Small intestine (tissue), 7 donors: ENCODE data around the gene PPP1R26. TPM values are rescaled to one million over a fixed set of nuclear protein-coding genes. Genes with fewer than 3 reads are reported as not detected.
"Not testable (repeated sequence)": the region's sequence is repeated elsewhere in the genome, so short reads cannot be mapped to it uniquely, and the experiment has no call there.

Experiments
- DNase-seq, 2 donors: peaks; one replicate each; pipeline versions ENCODE4 v3.0.0 to v3.0.0-alpha.2; 2013
- FAIRE-seq: peaks from 2 replicates; lab custom pipeline; 2012; peaks lifted over from hg19 to GRCh38; lab: Jason Lieb, UNC
- H3K27ac ChIP-seq, 3 donors: one replicate each; pipeline ENCODE4 v1.5.1; 2013; ENCODE audit warnings: low read length in 2 of 3, mild to moderate bottlenecking in 2 of 3, control low read depth in 1 of 3, inconsistent platforms in 1 of 3, low read depth in 1 of 3, moderate library complexity in 1 of 3
- H3K27me3 ChIP-seq, 3 donors: one replicate each; pipeline ENCODE4 v1.6.1; 2013; ENCODE audit warnings: low read length in 3 of 3, inconsistent platforms in 1 of 3; ENCODE audit not compliant: control insufficient read depth in 3 of 3, insufficient read depth in 3 of 3
- H3K36me3 ChIP-seq, 3 donors: one replicate each; pipeline ENCODE4 v1.6.1; 2013; ENCODE audit warnings: low read length in 3 of 3, inconsistent platforms in 1 of 3, low read depth in 1 of 3, mild to moderate bottlenecking in 1 of 3, moderate library complexity in 1 of 3; ENCODE audit not compliant: control insufficient read depth in 3 of 3, insufficient read depth in 2 of 3
- H3K4me1 ChIP-seq, 3 donors: one replicate each; pipeline ENCODE4 v1.6.1; 2013; ENCODE audit warnings: low read length in 2 of 3, inconsistent platforms in 1 of 3, low read depth in 1 of 3, mild to moderate bottlenecking in 1 of 3, moderate library complexity in 1 of 3; ENCODE audit not compliant: control insufficient read depth in 3 of 3, insufficient read depth in 2 of 3
- H3K4me3 ChIP-seq, 3 donors: one replicate each; pipeline ENCODE4 v1.5.1; 2013; ENCODE audit warnings: low read length in 3 of 3, control low read depth in 1 of 3, inconsistent platforms in 1 of 3, low read depth in 1 of 3, mild to moderate bottlenecking in 1 of 3, moderate library complexity in 1 of 3
- H3K9me3 ChIP-seq, 2 donors: one replicate each; pipeline ENCODE4 v1.6.1; 2013; ENCODE audit warnings: low read depth in 1 of 2, low read length in 1 of 2; ENCODE audit not compliant: control insufficient read depth in 2 of 2, insufficient read depth in 1 of 2
- WGBS, 3 donors: extraction: QIAGEN DNeasy Blood & Tissue Kit; methylation state at CpG; one replicate each; pipeline ENCODE4 v1.1.7; 2013; 5-methylcytosine and 5-hydroxymethylcytosine counted together
- polyA plus RNA-seq, 4 donors: library from polyadenylated mRNA; stranded (reverse) in 3 of 4; unstranded in 1 of 4; fragments of 200-250 nt in 3 of 4; fragments of 120-200 nt in 1 of 4; gene quantifications; one replicate each; pipeline versions ENCODE4 v1.2.1 to v1.2.3, GENCODE V29; 2013
- donor health status: healthy with polysubstance abuse.
- donor health status: control.
- donor health status: control.
- donor health status: Bipolar disorder and iron deficiency.
- donor health status: healthy.

The PPP1R26 gene
- polyA plus RNA-seq, 4 donors = 6.5 to 16.6 (median 10.0) TPM

GRCh38 chr9:135506327-135507103, 26.9 kb downstream of the PPP1R26 start:
- WGBS, 3 donors = 61 to 70% (median 66%) methylated on average over 13 to 14 of the region's 14 CpGs
- Histone ChIP-seq H3K27me3 (no peaks in the 10 kb centered on the region), H3K9me3 (peaks cover 0 to 7% of the 10 kb centered on the region in 2 donors), H3K4me1 (peaks cover 0 to 4% (median 2%) of the 10 kb centered on the region in 3 donors), H3K36me3 (peaks cover 0 to 40% (median 6%) of the 10 kb centered on the region in 3 donors), H3K4me3 (no peak overlapping the region), H3K27ac (no peak overlapping the region)
- DNase-seq = no peak
- no peak for FAIRE-seq

GRCh38 chr9:135507104-135508035, 27.8 kb downstream of the PPP1R26 start:
- Histone ChIP-seq H3K27me3 (no peaks in the 10 kb centered on the region), H3K9me3 (peaks cover 0 to 7% of the 10 kb centered on the region in 2 donors), H3K4me1 (no peaks in the 10 kb centered on the region), H3K4me3 (no peak overlapping the region), H3K27ac (no peak overlapping the region), H3K36me3 (peaks cover 0 to 31% (median 6%) of the 10 kb centered on the region in 3 donors)
- WGBS, 3 donors = 85 to 90% (median 86%) methylated on average over 22 to 23 of the region's 23 CpGs
- FAIRE-seq = no peak
- DNase-seq = no peak

- Histone ChIP-seq H3K4me3 (no peak overlapping the region), H3K27ac (no peak overlapping the region), H3K9me3 (peaks cover 0 to 7% of the 10 kb centered on the region in 2 donors), H3K27me3 (no peaks in the 10 kb centered on the region), H3K36me3 (peaks cover 0 to 22% (median under 1%) of the 10 kb centered on the region in 3 donors), H3K4me1 (no peaks in the 10 kb centered on the region)
- FAIRE-seq (no peak), DNase-seq (no peak)
- WGBS, 3 donors = 77 to 86% (median 85%) methylated on average over 9 of the region's 9 CpGs
These were observed 28.7 kb downstream of the PPP1R26 start for GRCh38 chr9:135508211-135508820.

- Histone ChIP-seq H3K27ac (no peak overlapping the region), H3K4me3 (no peak overlapping the region), H3K36me3 (peaks cover 0 to 10% (median 0%) of the 10 kb centered on the region in 3 donors), H3K9me3 (peaks cover 0 to 7% of the 10 kb centered on the region in 2 donors), H3K4me1 (no peaks in the 10 kb centered on the region), H3K27me3 (no peaks in the 10 kb centered on the region)
- DNase-seq (no peak), FAIRE-seq (no peak)
- 81 to 88% (median 83%) methylated on average over 2 of the region's 2 CpGs for WGBS, 3 donors
These were observed 29.9 kb downstream of the PPP1R26 start for GRCh38 chr9:135509458-135509857.

- H3K36me3 ChIP-seq = no peaks in the 10 kb centered on the region
- DNase-seq (no peak), FAIRE-seq (no peak)
- peaks cover 0 to 7% of the 10 kb centered on the region in 2 donors for H3K9me3 ChIP-seq
- H3K4me3 ChIP-seq = no peak overlapping the region
- no peak overlapping the region for H3K27ac ChIP-seq
- no peaks in the 10 kb centered on the region for H3K27me3 ChIP-seq
- WGBS, 3 donors = 76 to 82% (median 79%) methylated on average over 10 of the region's 10 CpGs
- H3K4me1 ChIP-seq = no peaks in the 10 kb centered on the region
These were observed 32.6 kb downstream of the PPP1R26 start for GRCh38 chr9:135512241-135512603.

- no peak overlapping the region for H3K4me3 ChIP-seq
- no peak for FAIRE-seq
- no peak overlapping the region for H3K27ac ChIP-seq
- no peaks in the 10 kb centered on the region for H3K36me3 ChIP-seq
- 46 to 52% (median 48%) methylated on average over 7 of the region's 7 CpGs for WGBS, 3 donors
- no peak for DNase-seq
- peaks cover 0 to 7% of the 10 kb centered on the region in 2 donors for H3K9me3 ChIP-seq
- H3K27me3 ChIP-seq = no peaks in the 10 kb centered on the region
- H3K4me1 ChIP-seq = no peaks in the 10 kb centered on the region
These were observed 33.3 kb downstream of the PPP1R26 start for GRCh38 chr9:135512904-135513303.

GRCh38 chr9:135513351-135513846, 33.8 kb downstream of the PPP1R26 start:
- Histone ChIP-seq H3K4me1 (no peaks in the 10 kb centered on the region), H3K27ac (no peak overlapping the region), H3K36me3 (no peaks in the 10 kb centered on the region), H3K27me3 (no peaks in the 10 kb centered on the region), H3K9me3 (peaks cover 0 to 5% of the 10 kb centered on the region in 2 donors), H3K4me3 (no peak overlapping the region)
- FAIRE-seq = no peak
- no peak for DNase-seq
- 81 to 85% (median 84%) methylated on average over 18 to 19 of the region's 19 CpGs for WGBS, 3 donors

- not testable (repeated sequence) for H3K27ac ChIP-seq, H3K36me3 ChIP-seq, H3K4me3 ChIP-seq, FAIRE-seq, H3K4me1 ChIP-seq, H3K9me3 ChIP-seq, DNase-seq, H3K27me3 ChIP-seq
- 81% methylated on average over 9 of the region's 9 CpGs for WGBS, 3 donors
These were observed 34.3 kb downstream of the PPP1R26 start for GRCh38 chr9:135513906-135514305.
